DMS153 (cell line): Measurements from ENCODE around the gene WDR59.
A peak's percentile ranks its signal among the peaks of the same experiment; 100 is the strongest.

Source experiments
- DNase-seq: peaks from one replicate; lab custom pipeline; 2025; lab: John Stamatoyannopoulos, UW

The WDR59 gene

DNA sequence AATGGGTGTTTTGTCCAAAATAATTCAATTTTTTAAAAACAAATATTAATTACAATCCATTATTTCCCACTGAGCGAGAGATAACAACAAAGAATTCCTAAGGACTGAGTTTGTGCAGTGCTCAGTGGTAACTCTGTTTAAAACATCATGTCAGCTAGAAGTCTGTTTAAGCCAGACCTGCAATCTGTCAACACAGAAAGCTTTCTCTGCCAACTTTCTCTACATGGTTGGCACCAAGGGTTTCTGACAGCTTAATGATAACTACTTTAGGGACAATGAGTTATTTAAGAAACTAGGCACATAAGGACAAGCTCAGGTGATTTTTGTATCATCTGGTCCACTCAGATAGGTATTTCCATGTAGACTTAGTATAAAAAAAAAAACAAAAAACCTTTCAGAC is 81.8 kb downstream of the WDR59 start:
- no peak for DNase-seq

DNA sequence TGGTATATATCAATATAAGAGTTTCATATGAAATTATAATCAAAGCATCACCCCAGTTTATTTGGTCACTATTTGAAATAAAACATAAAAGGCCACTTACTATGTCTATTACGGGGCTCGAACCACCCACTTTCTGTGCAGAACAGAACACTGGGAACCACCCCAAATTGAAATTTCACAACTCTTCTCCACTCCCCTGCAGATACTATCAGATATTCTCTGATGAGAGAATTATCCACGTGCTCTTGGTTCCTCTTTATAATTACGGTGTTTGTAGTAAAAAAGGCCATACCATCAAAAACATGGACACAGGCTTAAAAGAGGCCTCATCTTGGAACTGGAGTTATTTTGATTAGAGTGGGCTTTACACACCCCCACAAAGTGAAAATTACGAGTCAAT is 82.8 kb downstream of the WDR59 start:
- DNase-seq = no peak

DNA sequence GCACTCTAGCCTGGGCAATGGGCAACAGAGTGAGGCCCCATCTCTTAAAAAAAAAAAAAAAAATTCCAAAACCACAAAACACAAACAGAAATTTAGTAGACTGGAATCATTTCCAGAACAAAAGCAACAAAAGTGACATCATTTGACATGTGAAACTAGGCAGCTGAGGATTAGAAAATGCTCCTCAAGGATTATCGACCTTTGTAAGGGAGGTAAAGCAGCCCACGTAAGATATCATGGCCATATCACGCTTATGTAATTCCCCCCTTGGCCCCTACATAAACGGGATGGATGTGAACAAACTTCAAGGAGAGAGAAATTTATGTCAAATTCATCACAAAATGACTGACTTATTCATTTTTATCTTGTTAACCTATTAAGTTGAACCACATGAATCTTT is 83.3 kb downstream of the WDR59 start:
- no peak for DNase-seq

DNA sequence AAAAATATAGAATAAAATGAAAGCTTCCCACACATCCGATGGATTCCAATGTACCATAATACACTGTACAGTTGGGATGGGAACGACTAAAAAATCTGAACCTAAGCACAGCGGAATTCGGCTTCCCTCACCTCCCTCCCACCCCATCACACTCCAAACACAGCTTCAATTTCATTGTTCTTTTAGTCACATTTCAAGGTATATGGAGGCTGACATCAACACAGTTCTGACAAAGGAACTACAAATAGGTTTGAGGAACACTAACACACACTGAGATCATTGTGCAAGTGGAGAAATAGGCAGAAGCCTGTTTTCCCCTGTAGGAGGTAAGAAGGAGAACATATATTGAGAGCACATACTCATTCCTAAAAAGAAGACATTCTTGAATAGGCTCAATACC is 85.1 kb downstream of the WDR59 start:
- no peak for DNase-seq

DNA sequence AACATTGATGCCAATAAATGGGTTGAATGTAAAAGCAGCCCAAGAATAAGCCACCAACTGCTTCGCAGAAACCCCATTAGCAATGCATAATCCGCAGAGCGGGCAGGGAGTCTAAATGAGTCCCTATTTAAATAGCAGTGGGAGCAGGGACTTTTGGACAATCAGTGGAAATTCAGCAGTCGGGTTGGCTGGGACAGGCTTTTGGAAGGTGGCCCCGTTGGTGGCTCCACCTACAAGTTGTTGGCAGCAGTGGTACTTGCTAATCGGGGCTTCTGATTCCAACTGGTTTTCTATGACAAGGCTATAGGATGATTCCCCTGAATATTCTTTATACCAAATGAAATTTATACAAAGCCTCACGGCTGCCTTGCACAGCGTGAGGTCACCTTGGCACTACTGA is 86.3 kb downstream of the WDR59 start:
- DNase-seq = no peak

DNA sequence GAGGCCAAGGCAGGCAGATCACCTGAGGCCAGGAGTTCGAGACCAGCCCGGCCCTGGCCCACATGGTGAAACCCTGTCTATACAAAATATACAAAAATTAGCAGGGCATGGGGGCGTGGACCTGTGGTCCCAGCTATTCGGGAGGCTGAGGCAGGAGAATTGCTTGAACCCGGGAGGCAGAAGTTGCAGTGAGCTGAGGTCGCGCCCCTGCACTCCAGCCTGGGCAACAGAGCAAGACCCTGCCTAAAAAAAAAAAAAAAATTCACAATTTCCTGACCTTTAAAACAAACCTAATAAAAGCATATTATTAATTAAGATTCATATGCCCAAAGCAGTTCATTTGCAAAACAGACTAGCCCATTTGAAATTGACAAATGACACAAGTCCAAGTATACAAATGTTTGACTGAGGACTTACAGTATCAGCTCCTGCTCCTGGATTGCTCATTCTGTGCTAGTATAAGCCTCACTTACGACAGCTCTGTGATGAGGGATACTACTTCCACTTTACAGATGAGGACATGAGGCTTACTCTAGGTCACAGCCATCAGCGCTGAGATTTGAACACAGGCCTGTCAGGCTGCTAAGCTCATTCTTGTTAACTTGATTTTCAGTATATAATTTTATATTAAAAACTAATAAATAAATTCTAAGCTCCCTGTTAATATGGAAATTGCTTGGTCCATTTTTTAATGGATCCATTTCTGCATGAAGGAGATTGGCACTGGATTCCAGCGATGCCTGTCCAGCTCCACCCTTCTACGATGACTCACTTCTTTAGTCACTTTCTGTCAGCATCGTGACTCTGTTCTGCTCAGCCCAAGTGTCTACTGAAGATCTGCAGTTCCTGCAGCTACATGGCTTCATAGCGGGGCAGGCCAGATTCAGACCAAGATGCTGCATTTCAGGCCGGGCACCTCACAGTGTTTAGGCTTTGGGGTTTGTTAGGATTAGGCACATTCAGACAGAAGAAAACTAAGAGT is 88.2 kb downstream of the WDR59 start:
- no peak for DNase-seq

DNA sequence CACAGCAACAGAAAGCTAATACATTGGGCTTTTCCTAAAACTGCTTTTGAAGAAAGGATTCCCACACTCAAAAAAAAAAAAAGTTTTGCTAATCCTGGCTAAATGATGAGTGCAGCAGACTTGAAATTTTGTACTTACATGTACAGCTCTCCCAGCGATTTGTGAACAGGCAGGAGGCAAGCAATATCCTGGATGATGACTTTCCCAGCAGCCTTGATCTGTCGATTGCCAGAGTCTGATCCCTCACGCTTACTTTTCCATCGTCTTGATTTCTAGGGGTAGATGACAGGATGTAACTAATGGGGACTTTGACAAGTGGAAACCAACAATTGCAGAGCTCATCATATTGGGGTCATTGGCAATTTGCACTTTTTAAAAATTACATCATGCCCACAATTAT is 91.4 kb downstream of the WDR59 start:
- DNase-seq = no peak

DNA sequence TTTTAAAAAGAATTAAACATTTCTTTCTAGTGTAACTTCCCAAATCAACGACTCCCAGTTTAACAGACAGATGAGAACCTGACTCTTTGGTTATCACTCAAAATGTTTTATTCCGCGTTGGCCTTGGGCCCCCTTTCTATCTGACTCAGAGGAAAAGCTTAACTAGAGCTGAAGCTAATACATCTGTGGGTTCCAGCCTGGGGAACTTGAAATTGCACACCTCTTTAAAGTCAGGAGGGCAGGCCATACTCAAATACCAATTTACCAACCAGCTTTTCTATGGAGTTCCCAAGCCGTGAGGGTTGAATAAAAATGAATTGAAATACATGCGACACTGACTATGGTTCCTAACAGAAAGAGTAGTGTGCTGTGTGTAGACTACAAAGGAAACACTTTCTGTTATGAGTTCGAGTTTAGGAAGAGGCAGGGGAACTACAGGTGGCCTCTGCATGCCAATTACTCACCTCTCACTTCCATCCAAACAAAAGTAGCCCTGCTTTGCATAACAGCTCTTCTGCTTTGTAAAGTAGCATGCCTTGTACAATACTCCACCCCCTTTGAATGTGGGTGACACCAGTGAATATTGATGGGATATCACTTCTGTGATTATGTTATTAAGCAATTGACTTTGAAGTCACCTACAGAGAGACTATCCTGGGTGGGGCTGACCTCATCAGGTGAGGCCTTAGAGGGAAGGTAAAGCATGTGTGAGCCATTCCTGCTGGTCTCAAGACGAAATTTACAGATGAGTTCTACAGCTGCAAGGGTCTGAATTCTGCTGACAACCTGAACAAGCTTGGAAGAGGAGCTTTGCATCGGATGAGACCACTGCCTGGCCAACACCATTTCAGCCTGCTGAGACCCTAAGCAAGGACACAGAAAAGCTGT is 92.1 kb downstream of the WDR59 start:
- no peak for DNase-seq

DNA sequence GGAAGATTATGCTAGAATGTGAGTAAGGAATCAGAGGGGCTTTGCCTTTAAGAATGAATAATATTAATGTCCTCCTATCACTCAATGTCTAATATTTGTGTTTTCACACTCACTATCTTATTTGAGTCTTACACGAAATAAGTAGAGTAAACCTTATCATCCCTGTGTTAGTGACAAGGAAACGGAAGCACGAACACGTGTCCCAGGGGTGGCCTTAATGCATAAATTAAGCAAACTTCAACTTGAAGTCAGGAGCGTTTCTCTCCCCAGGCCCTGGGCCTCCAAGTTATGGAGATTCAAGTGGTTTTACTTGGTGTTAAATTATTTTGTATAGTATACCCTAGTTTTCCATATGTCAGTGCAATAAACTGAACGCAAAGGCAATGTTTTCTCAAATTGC is 96.0 kb downstream of the WDR59 start:
- no peak for DNase-seq

DNA sequence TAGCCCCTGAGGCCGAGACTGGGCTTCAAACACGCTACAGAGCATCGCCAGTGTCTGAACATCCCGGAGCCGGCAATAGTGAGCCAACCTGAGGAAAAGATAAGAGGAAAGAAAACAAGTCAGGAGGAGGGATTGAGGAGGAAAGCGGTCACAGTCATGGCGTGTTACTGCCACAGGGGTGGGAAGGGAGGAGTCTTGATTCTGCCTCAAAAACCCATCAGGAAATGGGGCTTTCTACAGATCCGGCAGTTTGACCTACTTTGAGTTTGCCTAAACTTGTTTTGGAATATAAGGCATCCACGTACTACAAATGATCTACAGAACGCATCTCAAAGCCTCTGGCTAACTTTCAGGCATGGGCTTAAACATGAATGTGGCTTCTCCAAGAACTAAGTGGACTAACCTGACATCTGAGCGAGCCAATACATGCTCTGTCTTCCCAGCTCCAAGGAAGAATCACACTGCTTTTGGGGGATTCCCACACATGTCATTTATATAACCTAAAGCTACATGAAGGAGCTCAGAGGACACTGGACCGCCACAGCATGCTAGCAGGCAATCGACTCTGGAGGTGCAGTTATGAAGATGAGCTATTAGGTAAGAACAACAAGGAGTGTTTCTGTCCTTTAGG is 96.6 kb downstream of the WDR59 start:
- no peak for DNase-seq

DNA sequence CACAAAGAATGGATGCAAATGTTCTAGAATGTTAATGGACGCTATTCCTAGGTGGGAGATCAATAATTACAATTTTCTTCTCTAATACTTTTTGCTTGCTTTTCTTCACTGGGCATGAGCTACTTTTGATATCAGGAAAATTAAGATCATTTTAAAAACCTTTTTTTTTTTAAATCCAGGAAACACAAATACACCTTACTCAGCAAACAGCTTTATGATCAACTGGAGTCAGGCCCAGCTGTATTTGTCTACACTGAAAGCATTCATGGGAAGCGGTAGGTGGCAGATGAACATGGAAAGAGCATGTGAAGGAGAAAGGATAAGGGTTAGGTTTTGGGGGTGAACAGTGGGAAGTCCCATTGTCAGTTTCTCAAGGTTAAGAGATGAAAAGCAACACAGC is 97.8 kb downstream of the WDR59 start:
- DNase-seq = no peak

DNA sequence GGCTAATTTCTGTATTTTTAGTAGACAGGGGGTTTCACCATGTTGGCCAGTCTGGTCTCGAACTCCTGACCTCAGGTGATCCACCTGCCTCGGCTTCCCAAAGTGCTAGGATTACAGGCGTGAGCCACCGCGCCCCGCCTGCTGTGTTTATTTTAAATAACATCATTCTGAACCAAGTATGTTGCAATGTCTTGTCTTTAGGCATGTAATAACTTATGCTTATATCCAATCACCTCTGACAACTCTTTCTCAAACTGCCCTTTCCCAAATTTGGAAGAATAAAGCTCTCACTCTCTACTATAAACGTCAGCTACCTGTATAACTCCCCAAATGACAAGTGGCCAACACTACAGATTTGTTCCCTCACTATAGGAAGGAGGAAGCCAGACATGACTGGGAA is 107.2 kb downstream of the WDR59 start:
- no peak for DNase-seq

DNA sequence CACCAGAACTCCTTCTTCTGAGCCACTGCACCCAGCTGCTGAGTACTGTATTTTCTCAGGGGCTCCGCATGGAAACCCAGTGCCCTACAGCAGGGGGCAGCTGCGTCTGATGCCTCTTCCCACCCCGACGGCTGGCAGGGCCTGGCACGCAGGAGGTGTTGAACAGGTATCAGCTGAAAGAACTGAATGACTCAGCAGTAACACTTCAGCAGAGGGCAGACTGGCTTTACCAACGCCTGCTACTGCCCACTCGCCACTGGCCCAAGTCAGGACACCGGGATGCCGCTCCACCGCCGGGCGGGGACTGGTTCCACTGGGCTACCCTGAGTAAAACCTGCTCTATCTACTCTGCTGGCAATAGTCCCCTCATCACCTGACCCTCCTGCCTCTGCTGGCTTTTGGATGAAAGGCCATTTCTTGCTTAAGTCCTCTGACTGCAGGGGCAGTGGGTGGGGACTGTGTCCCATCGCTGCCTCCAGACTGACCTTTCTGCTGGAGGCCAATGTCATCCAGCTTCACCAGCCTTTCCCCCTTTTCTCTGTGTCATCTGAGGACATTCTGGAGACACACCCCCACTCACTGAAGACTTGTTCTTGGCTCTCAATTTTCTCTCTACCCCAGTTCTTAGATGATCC is 109.9 kb downstream of the WDR59 start:
- DNase-seq = no peak

DNA sequence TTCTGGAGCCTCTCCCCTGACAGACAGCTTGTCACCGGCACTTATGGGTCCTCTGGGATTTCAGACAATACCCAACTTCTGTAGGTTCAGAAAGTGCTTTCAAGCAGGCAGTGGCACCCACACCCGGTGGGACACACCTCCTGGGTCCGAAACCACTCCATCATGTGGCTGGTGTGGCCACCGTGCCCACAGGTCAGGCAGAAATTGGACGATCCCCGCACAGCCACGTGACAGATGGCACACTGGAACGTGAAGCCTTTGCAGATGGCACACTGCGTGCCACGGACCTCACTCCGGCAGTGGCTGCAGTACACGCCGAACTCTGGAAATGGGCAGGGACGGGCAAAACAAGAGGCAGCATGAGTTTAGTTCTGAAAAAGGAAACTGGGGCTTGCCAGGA is 110.8 kb downstream of the WDR59 start:
- no peak for DNase-seq

DNA sequence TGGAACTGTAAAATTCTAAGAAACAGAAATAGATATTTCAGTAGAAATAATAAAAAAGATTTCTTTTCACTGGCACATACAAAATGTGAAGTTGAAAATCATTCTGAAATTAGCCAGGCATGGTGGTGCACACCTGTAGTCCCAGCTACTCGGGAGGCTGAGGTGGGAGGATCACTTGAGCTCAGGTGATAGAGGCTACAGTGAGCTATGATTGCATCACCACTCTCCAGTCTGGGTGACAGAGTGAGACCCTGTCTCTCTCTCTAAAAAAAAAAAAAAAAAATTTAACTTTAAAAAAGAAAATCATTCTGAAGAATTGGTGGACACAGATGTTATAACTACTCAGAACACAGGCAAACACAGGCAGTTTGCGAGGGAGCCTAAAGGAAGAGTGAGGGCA is 112.6 kb downstream of the WDR59 start:
- no peak for DNase-seq

DNA sequence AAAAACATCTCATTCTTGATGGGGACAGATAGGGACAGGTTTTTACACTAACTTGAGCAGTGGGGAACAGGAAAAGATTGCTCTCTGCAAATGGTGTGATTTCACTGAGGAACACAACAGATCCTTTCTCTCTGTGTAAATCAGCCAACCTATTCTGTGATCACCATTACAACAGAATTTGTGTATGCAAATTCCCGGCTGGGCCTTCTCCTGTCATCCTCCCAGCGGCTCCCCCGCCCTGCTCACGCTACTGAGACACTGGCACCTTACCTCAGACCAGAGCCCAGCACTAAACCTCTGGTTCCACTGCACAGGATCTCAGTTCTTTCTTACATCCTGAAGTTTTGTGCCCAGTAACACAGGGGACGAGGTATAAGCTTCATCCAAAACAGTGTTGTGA is 113.3 kb downstream of the WDR59 start:
- no peak for DNase-seq

DNA sequence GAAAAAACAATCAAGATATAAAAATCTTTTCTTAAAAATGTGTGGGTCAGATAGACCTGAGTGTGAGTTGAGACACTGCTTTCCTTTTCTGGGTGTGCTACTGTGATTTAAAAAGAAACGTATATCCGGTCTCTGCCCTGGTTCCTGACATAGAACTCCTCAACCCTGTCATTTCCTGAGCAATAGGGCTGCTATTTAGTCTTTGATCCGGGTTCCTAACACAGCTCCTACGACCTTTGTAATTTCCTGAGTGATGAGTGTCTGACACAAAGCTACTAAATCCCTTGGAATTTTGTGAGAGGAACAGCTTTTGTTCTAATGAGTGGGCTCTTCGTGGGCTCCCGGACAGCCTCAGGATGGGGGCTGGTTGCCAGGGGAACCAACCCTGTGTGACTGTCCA is 116.4 kb downstream of the WDR59 start:
- no peak for DNase-seq

DNA sequence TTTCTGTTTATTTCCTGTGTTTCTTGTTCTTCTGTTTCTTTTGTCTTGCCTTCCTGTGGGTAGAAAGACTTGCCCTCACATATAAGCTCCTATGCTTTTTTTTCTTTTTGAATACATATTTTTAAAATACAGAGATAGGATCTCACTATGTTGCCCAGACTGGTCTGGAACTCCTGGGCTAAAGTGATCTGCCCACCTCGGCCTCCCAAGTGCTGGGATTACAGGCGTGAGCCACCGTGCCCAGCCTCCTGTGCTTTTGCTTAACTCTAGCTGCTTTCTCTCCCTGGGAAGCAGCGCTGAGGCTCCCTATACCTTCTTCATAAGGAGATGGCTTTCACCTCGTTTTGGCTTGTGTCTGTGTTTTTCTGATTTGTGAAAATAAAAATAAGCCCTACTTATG is 116.9 kb downstream of the WDR59 start:
- no peak for DNase-seq

DNA sequence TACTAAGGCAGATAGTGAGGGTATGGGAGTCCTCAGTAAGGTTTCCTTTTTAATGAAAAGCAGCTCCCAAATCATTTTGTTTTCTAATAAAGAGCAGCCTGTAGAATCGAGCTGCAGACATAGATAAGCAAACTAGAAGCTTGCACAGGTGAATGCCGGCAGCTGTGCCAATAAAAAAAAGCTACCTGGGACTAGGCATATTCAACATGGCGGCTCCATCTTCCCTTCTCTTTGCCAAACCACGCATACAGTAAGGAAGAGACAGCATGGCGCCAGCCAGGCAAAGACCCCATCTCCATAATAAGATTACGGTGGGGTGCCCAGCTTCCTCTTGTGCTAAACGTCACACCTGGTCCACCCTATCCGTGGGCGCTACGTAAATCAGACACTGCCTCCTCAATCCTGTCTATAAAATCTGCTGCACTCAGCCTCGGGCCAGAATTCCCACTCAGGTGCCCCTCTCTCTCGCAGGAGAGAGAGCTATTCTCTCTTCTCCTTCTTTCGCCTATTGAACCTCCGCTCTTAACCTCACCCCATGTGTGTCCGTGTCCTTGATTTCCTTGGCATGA is 117.6 kb downstream of the WDR59 start:
- DNase-seq = peak; percentile 54

DNA sequence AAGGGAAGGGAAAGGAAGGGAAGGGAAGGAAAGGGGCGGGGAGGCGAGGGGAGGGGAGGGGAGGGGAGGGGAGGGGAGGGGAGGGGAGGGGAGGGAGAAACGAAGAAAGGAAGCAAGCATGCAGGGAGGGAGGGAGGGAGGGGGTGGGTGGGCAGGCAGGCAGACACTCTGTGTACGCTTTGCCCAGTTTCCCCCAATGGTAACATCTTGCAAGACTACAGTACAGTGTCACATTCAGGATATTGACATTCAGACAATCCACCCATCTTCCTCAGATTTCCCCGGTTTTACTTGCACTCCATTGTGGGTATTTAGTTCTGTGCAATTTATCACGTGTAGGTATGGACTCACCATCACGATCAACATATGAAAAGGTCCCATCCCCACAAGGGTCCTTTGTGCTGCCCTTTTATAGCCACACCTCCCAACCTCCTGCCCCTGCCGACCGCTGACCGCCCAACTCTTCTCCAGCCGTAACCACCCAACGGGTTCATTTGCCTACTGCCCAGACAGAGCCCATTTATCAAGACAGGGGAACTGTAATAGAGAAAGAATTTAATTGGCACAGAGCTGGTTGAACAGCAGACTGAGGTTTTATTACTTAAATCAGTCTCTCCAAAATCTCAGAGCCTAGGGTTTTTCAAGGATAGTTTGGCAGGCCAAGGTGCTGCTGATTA is 118.9 kb downstream of the WDR59 start:
- no peak for DNase-seq

DNA sequence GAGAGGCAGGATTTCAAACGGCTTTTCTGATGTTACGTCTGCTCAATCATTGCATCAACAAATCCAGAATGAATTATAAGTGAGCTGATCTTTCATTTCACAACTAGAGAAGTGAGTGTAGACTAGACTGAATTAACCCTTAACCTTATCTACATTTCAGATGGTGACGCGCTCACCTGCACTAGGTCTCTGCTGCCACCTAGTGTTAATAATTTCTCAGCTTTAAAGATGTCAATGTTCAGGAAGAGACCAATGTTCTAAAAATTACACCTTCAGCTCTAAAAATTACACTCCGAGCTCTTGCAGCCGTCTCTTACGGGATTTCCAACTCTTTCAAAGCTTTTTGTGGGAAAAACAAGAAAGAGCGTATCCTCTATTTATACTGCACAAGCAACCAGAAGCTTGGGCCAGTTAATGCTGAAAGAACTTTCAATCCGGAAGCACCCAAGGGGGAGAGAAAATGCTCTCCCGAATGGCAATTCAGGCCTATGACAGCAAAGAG is 122.1 kb downstream of the WDR59 start:
- DNase-seq = peak; percentile 13
